Measurements from ENCODE around the gene EYA4. TPM values are rescaled to one million over a fixed set of nuclear protein-coding genes. Genes with fewer than 3 reads are reported as not detected.

Gene EYA4
- total RNA-seq, 2 donors from 2014 or later: 0.11 to 0.26 TPM

- no peaks in the 10 kb centered on the region for H3K4me1 ChIP-seq (ENCODE audit: control insufficient read depth, insufficient read depth, low read length)
- peaks cover 3% of the 10 kb centered on the region for H3K4me1 Mint-ChIP-seq
- H3K9me3 ChIP-seq (ENCODE audit: control insufficient read depth, low read length): no peaks in the 10 kb centered on the region
- no peaks in the 10 kb centered on the region for H3K9me3 Mint-ChIP-seq
- no peak overlapping the region for H3K4me3 ChIP-seq (ENCODE audit: low read length)
- DNase-seq: no peak
- H3K27ac Mint-ChIP-seq: no peak overlapping the region
- no peaks in the 10 kb centered on the region for H3K27me3 ChIP-seq (ENCODE audit: control insufficient read depth, insufficient read depth, low read length, poor library complexity, severe bottlenecking)
- no peaks in the 10 kb centered on the region for H3K36me3 ChIP-seq (ENCODE audit: control insufficient read depth, insufficient read depth, low read length)
- TF ChIP-seq CTCF (conservative IDR thresholded peaks at IDR 0.05): no peak
- 97% methylated on average over 3 of the region's 4 CpGs; no CpG with 5 or more reads in 1 of the 2 experiments for WGBS, 2 experiments (ENCODE audit: insufficient coverage in 1 of 2, insufficient read length in 1 of 2)
- H3K4me3 Mint-ChIP-seq: no peak overlapping the region
- H3K36me3 Mint-ChIP-seq (ENCODE audit: low read depth): no peaks in the 10 kb centered on the region
- H3K27me3 Mint-ChIP-seq (ENCODE audit: insufficient read depth): no peaks in the 10 kb centered on the region
- H3K9ac ChIP-seq (ENCODE audit: extremely low read depth, low read length, poor library complexity, severe bottlenecking): no peak overlapping the region
- H3K27ac ChIP-seq (ENCODE audit: low read depth, low read length): no peak overlapping the region
Observed at GRCh38 chr6:133274813-133275212, 33.7 kb downstream of the EYA4 start.

GRCh38 chr6:133275213-133275612 is 34.1 kb downstream of the EYA4 start:
- H3K4me3 ChIP-seq (ENCODE audit: low read length): no peak overlapping the region
- H3K27me3 Mint-ChIP-seq (ENCODE audit: insufficient read depth): no peaks in the 10 kb centered on the region
- 78 to 82% methylated on average over 5 to 6 of the region's 6 CpGs for WGBS, 2 experiments (ENCODE audit: insufficient coverage in 1 of 2, insufficient read length in 1 of 2)
- no peaks in the 10 kb centered on the region for H3K4me1 ChIP-seq (ENCODE audit: control insufficient read depth, insufficient read depth, low read length)
- H3K27ac ChIP-seq (ENCODE audit: low read depth, low read length): no peak overlapping the region
- no peak overlapping the region for H3K27ac Mint-ChIP-seq
- no peak overlapping the region for H3K9ac ChIP-seq (ENCODE audit: extremely low read depth, low read length, poor library complexity, severe bottlenecking)
- TF ChIP-seq CTCF (conservative IDR thresholded peaks at IDR 0.05): no peak
- no peaks in the 10 kb centered on the region for H3K27me3 ChIP-seq (ENCODE audit: control insufficient read depth, insufficient read depth, low read length, poor library complexity, severe bottlenecking)
- no peaks in the 10 kb centered on the region for H3K36me3 ChIP-seq (ENCODE audit: control insufficient read depth, insufficient read depth, low read length)
- H3K36me3 Mint-ChIP-seq (ENCODE audit: low read depth): no peaks in the 10 kb centered on the region
- peaks cover 3% of the 10 kb centered on the region for H3K4me1 Mint-ChIP-seq
- no peaks in the 10 kb centered on the region for H3K9me3 ChIP-seq (ENCODE audit: control insufficient read depth, low read length)
- no peak for DNase-seq
- no peaks in the 10 kb centered on the region for H3K9me3 Mint-ChIP-seq
- H3K4me3 Mint-ChIP-seq: no peak overlapping the region

- no peaks in the 10 kb centered on the region for H3K9me3 ChIP-seq (ENCODE audit: control insufficient read depth, low read length)
- H3K27me3 ChIP-seq (ENCODE audit: control insufficient read depth, insufficient read depth, low read length, poor library complexity, severe bottlenecking): no peaks in the 10 kb centered on the region
- TF ChIP-seq CTCF (conservative IDR thresholded peaks at IDR 0.05): no peak
- Mint-ChIP-seq H3K27ac (no peak overlapping the region), H3K4me3 (no peak overlapping the region), H3K4me1 (peaks cover 3% of the 10 kb centered on the region), H3K9me3 (no peaks in the 10 kb centered on the region), H3K36me3 (ENCODE audit: low read depth) (no peaks in the 10 kb centered on the region), H3K27me3 (ENCODE audit: insufficient read depth) (no peaks in the 10 kb centered on the region)
- no peak overlapping the region for H3K9ac ChIP-seq (ENCODE audit: extremely low read depth, low read length, poor library complexity, severe bottlenecking)
- no peak overlapping the region for H3K27ac ChIP-seq (ENCODE audit: low read depth, low read length)
- 74 to 100% methylated on average over 1 to 2 of the region's 2 CpGs for WGBS, 2 experiments (ENCODE audit: insufficient coverage in 1 of 2, insufficient read length in 1 of 2)
- H3K36me3 ChIP-seq (ENCODE audit: control insufficient read depth, insufficient read depth, low read length): no peaks in the 10 kb centered on the region
- H3K4me3 ChIP-seq (ENCODE audit: low read length): no peak overlapping the region
- DNase-seq: no peak
- no peaks in the 10 kb centered on the region for H3K4me1 ChIP-seq (ENCODE audit: control insufficient read depth, insufficient read depth, low read length)
Observed at GRCh38 chr6:133277228-133277899, 36.2 kb downstream of the EYA4 start.

Data from endodermal cell (in vitro differentiated cells).